Activated T-helper 1 cell treated with Interleukin-2 at 50 U/mL for 16 hours (primary cell): ENCODE measurements around the gene KRT7.

Source experiments
- DNase-seq: peaks from one replicate; pipeline ENCODE4 v3.0.0-alpha.2; 2020; ENCODE audit warnings: low read depth

Gene KRT7

GRCh38 chr12:52232674-52233461 is at the start of gene KRT7:
TSS of gene KRT7 (plus strand) at chr12:52233243. CDS start at chr12:52233297, 54 bp downstream.
- no peak for DNase-seq

DNA sequence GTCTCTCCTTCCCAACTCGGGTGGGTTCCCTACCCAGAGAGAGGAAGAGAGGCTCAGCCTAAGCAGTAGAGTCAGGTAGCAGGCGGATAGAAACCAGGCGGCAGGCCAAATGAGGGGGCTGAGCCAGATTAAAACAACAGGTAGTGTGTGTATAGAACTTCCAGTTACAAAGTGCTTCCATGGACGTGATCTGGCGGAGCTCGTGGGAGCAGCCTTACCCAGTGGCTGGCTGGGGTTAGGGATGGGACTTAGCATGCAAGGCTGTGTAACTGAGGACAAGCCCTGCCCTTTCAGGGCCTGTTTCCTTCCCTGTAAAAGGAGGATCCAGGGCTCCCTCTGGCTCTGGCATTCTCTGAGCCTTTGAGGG is 49.5 kb upstream of the KRT7 start:
- no peak for DNase-seq

DNA sequence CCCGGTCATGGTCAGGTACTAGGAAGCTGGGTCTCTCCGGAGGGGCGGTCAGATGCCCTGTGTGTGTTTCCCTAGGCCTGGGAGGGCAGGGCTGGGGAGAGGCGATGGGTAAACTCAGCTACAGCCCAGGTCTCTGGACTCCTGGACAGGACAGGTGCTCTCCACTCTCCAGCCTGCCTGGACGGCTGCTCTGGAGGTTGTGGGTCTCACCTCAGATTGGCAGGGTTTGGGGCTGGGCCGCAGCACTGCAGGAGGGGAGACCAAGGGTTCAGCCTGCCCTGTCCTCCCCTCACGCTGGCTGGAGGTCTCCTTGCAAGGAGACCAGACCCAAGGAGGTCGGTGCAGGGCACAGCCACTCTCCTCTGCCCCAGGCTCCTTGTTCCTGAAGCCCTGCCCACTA is 49.1 kb upstream of the KRT7 start:
- no peak for DNase-seq

DNA sequence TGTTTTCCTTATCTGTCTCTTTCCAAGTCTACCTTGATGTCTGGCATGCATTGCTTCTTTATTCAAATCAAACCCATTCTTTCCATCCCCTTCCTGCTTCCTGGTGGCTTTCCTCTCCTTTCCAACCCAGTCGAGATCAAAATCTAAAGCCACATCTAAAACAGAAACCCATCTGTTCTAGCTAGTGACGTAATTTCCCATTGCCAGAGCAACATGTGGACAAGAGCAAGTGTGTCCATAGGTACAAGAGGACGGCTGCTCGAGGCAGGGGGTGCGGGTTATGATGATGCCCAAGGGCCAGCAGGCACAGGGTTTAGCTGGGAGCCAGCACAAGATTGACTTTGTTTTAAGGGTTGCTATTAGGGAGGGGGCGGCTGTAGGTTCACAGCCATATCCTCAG is 48.2 kb upstream of the KRT7 start:
- no peak for DNase-seq

DNA sequence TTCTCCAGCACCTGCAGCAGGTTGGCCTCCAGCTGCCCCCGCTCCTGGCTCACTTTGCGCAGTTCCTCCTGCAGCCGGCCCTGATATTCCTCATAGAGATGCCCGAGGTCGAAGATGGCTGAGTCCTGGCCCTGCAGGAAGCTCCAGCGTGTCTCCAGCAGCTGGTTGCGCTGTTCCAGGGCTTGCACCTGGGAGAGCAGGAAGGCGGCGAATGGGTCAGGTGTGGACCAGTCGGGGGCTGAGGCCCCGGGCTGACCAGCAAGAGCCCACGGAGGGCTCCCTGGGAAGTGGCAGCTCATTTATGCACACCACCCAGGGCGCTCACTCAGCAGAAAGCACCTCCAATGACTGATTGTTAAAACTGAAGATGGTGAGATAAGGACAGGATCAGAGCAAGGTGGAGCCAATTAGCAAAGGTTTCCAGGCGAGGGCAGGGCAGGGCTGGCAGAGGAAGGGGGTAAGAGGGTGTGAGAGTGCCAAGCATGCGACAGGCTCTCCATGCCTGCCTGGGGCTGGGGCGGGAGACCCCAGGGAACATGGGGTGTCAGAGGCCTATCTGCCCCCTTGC is 47.6 kb upstream of the KRT7 start:
- no peak for DNase-seq

- DNase-seq: no peak
These were observed 46.8 kb upstream of the KRT7 start for GRCh38 chr12:52186118-52186840.

GRCh38 chr12:52187206-52187605 is 45.8 kb upstream of the KRT7 start:
- DNase-seq: no peak

DNA sequence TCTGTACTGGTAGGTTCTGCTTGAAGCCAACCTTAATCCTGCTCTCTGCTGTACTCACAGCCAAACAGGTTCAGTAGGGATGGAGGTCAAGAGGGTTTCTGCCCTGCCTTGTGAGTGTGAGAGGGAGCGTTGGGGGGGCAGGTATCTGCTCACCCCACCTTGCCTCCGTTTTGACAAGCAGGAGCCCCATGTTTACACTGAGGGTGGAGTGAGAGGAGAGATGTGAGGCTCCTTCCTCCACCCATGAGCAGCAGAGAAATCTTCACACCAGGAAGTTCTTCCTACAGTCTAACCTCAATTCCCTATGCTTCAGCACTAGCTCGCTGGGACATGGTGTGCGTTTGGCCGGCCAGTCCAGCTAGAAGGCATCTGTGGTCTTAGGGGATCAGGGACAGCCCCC is 45.4 kb upstream of the KRT7 start:
- DNase-seq: no peak

DNA sequence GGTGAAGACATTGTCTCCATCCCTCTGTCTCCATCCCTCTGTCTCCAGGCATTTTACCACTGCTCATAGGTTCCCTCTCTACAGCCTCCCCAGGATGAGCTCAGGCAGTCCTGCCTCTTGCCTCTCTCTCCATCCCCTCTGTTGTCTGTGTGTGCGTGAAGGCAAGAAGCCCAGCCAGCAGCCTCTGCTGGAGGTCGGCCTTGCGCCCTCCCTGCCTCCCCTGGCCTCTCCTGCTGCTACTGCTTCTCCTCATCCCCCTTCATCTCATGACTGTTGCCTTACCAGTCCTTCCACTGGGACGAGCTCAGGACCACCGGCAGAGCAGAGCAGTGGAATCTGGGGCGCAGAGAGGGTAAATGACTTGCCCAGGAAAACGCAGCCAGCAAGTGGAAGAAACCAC is 44.4 kb upstream of the KRT7 start:
- no peak for DNase-seq

DNA sequence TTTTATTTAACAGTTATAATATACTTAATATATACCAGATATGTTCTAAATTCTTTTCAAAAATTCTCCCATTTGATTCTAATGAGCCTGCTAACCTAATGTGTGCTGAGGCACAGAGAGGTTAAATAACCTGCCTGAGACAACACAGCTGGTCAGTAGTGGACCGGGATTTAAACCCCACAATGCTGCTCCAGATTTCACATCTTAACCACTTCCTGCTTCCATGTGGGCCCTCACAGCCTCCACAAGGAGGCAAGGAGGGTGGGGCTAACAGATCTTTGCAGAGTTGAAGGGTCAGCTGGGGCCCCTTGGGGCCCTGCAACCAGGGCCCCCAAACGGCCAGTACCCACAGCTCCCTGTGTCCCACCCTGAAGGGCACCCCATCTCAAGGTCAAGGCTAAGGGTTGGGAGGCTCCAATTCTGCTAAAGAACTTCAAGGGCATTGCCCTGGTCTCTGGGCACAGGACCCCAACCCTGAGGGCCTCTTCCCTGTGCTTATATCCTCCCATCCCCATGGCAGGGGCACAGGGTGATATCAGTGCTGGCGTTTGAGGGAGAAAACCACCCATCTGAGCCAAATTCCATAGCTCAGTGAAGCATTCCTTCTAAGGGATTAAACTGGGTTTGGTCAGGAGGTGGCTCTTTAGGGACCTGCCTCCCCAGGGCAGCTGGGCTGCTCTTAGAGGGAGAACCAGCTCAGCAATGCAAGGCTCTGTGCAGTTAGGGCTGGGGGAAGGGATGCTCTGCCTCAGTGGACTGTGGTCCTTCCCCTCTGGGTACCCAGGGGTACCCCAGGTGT is 43.5 kb upstream of the KRT7 start:
- DNase-seq: no peak

- no peak for DNase-seq
These were observed 41.9 kb upstream of the KRT7 start for GRCh38 chr12:52190860-52191729.

GRCh38 chr12:52191841-52192791 is 40.9 kb upstream of the KRT7 start, which contains the start of gene KRT80:
TSS of gene KRT80 (minus strand) at chr12:52192014. CDS start at chr12:52191902, 112 bp downstream.
- no peak for DNase-seq

GRCh38 chr12:52193532-52193931 is 39.5 kb upstream of the KRT7 start:
- DNase-seq: no peak

- DNase-seq: no peak
These were observed 39.1 kb upstream of the KRT7 start for GRCh38 chr12:52193991-52194390.

DNA sequence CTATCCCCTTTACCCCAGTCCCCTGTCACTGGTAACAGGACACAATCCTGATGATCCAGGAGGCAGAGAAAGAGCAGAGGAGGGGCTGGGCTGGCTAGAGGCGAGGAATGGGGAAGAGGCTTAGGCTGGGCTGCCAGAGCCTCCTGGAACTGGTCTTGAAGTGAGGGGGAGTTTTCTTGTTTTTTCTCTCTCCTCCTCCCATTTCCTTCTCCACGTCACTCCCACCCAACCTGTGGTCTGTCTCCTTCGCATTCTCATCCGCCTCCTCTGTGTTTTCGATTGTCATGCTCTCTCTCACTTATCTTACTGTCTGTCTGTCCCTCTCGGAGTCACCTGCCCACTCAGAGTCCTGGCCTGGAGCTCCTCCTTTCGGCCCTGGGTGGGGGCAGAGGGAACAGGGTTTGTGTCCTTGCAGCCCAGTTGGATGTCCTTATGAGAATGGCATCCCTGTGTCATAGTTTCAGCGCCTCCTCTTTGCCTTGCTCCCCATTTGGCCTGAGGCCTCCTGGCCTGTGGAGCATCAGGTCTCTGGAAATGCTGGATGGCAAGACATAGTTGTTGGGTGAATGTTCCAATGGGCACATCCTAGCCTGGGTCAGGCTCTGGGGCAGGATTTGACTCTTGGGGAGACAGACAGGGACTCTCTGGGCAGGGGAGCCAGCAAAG is 37.8 kb upstream of the KRT7 start:
- DNase-seq: no peak

GRCh38 chr12:52197371-52198231 is 35.4 kb upstream of the KRT7 start:
- no peak for DNase-seq

DNA sequence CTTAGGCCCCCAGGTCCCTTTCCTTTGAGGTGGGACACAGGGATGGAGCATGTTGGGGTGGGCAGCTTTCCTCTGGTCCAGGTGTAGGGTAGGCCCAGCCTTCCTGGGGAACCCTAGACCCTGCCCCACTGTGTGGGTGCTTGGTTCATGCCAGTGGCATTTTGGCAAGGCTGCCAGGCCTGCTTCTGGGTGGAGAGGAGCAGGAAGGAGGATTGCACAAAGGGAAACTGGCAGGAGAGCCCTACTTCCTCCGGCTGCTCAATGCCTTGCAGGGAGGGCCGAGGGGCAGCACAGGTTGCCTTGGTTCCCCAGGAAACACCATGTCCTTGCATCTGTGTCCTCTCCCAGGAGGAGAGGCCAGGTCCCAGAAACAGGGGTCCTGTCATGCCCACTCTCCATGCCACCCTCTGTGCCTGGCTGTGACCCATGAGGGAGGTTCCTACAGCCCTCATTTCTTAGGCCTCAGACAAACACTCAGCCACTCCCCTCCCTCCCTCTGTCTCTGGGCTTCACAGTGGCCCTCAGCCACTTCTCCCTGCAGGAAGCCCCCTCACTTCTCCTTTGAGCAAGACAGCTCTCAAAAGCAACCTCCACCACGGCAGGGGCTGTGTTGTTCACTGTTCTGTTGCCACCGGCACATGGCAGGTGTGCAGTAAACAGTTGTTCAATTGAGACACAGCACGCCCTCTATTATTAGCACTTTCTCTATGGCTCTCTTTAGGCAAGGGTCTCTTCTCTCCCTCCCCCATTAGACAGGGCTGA is 34.4 kb upstream of the KRT7 start:
- DNase-seq: no peak
